ENCODE data around the gene RAD51B.
"Not testable (repeated sequence)": the region's sequence is repeated elsewhere in the genome, so short reads cannot be mapped to it uniquely, and the experiment has no call there.

RAD51B gene

DNA sequence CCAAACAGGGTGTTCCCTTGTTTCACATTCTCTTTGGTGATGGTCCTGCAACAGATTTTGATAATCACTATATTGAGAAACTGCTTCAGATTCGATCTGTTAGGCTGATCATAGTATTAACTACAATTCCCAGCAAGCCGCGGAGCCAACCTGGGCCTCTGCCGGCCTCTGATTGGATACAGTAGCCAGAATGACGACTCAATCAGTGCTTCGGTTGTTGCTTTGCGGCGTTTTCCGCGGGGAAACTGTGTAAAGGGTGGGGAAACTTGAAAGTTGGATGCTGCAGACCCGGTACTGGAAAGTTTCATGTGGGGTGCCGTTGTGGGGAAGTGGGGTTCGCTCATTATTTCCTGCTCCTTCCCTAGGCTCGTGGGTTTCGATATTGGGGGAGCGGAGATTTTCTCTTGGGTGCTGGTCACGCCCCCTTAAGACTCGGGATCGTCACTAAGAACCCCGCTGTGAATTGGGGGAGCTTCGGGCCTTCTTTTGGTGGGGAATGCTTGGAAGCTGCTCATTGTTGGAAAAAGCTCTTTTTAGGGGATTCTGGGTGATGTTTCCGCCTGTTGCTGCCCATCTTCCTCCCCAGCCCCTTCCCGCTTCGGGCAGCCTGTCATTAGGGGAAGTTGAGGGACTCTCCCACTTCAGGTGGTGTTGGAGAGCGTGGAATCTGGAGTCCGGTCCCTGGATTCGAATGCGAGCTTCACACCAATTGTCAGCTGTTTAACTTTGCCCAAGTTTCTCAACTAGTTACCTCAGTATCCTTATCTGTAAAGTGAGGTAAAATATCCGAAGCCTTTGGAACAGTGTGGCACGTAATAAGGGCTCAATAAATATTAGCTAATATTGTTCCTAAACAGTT is at the start of gene RAD51B:
RAD51B (plus strand) TSS at position 217 of the 859 bp plus-strand sequence.
- DNase-seq = peak; percentile 43

DNA sequence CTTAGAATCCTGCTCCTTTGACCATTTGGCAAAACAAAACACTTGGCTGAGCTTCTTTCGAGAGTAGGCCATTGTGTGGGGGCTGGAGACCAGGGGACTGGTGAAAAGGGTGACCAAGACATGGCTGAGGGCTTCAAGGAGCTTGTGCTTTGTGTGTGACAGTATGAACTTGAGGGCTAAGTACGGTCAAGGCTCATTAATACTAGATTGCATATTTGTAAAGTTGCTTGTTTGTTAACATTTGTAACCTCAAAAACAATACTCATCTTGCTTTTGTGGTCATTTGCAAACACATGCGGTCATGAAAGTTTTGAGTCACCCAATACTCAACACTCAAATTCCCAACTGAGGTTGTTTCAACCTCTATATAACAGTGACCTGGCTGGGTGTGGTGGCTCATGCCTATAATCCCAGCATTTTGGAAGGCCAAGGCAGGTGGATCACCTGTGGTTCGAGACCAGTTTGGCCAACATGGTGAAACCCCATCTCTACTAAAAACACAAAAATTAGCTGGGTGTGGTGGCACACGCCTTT is 45.7 kb upstream of the RAD51B start:
- no peak for DNase-seq

DNA sequence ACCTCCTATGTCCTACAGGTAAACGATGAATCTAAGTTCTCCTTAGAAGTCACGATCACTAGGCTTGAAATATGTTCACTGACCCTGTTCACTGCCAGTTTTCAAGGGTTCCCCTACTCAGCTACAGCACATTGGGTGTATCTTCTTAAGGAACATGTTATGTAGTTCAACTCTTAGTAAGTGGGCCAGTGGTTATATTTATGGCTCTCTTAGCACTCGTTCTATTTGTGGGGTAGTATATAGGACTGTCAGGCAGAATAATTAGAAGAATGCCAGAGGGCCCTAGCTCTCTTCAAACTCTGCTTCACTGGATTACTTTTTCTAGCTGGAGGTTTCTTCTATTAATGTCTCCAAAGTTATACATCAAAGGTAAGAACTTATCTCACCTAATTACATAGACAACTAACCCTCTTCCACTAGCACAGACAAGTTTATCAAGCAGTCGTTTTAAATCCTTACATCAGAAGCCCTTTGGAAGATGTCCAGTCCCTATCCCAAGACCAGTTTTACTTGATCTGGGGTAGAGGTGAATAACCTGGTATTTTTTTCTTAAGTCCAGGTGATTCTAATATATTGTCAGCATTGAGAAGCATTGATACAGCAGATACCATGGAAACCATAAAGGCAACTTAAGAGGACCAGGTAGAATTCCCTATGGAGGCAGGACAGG is 42.8 kb upstream of the RAD51B start:
- DNase-seq = no peak

DNA sequence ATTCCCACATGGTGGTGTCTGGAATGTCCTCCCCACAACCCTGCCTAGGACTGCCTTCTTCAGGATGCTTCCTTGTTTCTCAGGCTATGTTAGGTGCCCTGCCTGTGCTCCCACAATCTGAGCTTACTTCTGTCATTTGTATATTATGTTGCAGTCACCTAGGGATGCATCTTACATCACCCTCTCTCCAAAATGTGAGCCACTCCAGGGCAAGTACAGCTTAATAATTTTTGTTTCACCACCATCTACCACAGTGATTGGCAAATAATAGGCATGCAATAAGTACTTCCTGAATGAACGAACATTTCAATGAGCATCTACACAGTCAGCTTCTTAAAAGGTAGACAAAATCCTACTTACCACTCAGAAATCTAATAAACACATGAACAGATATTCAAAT is 40.8 kb upstream of the RAD51B start:
- DNase-seq = no peak

DNA sequence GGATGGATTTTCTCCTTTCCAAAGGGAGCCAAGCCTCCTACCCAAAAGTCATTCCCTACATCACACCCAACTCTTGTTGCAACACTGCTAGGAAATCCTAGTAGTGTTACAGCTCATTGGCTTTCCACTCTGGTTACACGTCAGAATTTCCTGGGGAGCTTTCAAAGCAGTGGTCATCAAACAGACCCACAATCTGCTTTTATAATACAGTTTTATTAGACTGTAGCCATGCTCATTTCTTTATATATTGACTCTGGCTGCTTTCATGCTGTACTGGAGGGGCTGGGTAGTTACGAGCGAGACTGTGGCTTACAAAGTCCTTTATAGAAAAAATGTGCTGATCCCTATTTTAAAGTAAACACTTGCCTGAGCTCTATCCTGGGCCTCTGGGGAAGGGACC is 37.5 kb upstream of the RAD51B start:
- DNase-seq = no peak

DNA sequence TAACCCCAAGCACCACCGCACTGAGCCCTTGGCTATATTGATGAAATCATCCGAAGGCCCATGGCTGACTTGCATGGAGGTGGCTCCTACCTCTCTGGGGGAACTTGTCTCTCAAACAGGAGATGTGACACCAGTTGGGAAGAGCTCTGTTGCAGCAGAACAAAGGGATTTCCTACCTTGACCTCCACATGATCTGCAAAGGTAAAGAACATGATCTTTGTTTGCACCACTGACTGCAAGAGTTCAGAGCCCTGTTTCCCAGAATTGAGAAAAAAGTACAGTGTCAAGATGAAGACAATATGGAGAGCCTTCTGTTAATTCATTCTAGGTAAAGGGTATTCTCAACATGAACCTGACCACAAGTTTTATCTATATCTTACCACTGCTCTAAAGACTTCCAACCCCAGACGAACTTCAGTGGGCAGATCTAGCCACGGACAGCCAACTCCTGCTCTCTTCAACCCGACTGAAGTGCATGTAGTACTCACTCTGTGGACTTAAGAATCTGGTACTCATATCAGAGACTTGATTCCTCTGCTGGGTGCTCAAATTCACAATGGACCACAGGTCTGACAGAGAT is 35.2 kb upstream of the RAD51B start:
- DNase-seq = no peak

DNA sequence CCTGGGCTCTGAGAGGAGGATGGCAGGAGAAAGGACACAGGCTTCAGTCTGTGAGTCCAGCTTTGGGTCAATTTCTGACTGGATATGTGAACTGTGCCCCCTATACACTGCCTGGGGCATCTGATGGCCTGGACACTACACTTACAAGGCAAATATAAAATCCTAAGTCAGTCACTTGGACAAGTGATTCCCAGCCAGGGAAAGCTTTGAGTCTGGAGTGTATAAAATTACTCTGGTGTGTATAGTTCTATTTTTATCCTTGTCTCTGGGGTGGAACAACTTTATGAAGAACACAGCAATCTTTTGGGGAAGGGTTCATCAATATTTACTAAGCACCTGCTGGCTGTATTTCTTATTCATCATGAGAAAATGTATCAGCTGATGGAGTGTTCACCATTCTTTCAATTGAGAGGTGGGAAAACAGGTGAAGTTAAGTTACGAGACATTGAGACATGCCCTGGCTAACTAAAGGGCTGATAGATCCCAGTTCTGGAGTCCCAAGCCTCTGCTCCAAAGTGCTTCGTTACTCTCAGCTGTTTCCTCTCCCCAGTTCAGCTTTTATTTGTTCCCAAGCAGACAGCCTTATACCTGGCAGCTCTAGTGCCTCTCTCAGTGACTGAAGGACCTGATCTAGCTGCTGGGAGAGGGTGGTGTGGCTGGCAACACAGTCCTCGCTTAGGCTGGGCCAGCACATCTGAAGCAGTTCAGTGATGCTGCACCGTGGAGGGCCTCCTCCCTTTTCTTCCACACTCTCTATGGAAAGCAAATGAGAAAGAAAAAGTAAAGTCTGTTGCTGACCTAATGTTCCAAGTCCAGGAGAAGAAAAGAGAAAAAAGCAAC is 34.1 kb upstream of the RAD51B start:
- no peak for DNase-seq

DNA sequence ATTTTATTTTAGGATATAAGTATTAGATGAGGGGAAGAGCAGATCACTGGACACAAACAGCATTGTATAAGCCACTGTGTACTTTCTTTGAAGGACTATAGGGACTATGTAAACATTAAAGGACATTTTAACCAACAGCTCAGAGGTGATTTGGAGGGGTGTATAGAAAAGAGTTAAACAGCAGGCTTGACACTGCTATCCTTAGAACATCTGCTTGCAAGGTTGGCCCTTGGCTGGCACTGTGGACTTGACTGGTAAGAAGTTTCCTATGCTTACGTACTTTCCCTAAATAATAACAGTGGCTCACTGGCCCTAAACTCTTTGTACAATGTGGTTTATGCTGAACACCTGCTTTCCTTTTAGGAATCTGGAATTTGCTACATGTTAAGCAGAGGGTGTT is 31.9 kb upstream of the RAD51B start:
- DNase-seq = no peak

DNA sequence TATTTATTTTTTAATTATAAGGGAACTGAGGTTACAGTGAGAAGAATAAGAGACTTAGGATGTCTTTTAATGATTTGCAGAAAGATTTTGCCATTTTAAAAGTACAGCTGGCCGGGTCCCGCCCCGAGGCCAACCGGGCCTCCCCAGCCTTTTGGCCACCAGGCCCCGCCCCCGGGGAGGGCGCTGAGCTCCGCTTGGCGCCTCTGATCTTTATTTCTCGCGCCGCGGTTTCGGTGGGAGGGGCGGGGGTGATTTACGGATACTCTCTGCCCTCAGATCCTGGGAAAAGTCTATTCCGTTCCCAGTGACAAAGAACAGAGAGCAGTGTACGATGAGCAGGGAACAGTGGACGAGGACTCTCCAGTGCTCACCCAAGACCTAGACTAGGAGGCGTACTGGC is 20.8 kb upstream of the RAD51B start:
- DNase-seq = no peak

DNA sequence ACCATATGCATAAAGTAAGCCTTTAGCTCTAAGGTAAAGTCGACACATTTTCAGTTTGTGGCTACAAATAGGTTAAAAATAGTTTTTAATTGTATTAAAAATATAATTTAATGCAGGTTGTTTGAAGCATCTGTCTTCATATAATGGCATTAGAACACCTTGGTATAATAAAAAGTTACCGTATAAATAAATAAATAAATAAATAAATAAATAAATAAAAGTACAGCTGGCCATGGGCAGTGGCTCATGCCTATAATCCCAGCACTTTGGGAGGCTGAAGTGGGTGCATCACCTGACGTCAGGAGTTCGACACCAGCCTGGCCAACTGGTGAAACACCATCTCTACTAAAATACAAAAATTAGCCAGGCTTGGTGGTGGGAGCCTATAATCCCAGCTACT is 18.8 kb upstream of the RAD51B start:
- no peak for DNase-seq

DNA sequence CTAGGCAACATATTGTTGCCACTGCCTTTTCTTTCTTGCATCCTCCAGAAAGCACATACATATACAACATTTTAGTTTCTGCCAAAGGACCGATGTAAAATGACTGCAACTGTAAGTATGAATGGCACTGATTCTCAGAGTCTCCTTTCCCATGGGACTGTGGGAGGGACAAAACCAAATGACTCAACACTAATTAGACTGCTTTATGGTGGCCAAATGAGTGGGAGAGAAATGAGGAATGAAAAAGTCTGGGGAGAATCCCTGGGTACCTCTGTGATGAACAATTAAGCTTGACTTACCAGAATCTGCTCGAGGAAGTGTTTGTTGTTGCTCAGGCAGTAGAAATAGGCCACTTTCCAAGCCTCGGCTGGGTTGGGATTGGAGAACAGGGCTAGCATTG is 13.3 kb upstream of the RAD51B start:
- no peak for DNase-seq

DNA sequence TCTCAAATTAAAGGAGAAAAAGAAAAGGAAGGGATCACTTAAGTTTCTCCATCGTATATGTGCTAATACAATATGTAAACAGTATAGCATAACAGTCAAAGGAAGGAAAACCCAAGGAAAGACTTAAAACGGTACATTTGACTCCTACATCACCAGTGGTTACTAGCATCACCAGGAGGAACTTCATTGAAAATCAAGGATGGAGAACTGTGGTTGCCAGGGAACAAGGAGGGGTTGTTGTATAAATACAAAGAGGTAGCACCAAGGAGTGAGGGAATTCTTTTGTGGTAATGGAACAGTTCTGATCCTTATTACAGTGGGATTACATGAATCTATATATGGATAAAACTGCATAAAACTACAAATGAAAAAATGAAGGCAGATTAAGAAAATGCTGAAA is 4.8 kb upstream of the RAD51B start:
- no peak for DNase-seq

DNA sequence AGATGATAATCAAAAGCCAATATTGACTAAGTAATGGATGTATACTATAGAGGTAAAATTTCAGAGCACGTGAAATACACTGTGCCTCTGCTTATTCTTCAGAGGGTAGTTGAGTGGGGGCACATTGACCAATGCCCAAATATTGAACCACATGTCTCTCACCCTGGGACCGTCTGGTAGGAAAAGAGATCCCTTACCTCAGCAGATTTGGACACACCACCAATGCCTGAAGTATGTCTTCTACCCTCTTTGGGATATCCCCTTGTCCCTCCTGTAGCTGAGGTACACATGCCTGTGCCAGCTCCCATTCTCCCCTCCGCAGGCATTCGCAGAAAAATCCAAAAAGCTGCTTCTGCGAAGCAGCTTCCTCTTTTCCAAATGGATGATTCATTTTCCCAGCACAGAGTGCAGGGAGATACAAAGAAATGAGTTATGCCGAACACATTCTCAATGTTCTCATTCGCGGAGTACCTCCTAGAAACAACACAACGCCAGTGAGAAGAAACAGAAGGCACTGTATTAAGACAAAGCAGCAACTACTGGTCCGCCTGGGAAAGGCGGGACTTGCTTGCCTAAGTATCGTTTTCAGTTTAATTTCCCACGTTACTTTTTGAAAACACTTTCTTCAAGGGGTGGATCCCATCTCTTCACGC is 3.9 kb upstream of the RAD51B start:
- no peak for DNase-seq

DNA sequence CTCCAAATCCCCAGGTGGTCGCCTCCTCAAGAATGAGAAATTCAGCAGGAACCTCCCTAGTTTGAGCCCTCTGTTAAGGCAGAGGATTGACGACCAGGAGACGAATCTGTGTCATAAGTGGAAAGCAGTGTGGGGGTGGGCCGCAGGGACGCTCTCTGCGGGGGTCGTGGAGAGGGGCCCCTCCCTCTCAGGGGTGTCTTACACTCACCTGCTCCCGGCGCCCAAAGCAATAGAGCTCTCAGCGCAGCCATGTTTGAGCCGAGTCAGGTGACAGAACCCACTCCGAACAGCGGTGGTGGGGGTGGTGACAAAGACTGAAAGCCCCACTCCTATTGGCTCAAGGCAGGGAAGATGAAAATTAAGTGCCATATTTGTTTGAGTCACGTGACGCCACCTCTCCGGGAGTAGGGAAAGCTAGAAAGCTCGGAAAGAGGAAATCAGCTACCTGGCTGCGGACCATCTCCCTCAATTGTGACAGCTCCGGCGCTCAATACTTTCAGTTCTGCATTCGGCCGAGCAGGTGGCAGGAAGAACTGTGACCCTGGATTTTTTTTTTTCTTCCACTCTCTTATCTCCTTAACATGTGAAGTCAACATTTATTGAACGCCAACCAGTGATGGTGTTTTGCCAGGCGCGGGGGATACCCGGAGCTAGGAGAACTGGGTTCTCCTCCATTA is 3.1 kb upstream of the RAD51B start, which contains the start of gene ZFYVE26:
ZFYVE26 (minus strand) TSS at position 265 of the 677 bp plus-strand sequence. CDS start 627 bp downstream, outside the sequence.
- peak; percentile 98 for DNase-seq

DNA sequence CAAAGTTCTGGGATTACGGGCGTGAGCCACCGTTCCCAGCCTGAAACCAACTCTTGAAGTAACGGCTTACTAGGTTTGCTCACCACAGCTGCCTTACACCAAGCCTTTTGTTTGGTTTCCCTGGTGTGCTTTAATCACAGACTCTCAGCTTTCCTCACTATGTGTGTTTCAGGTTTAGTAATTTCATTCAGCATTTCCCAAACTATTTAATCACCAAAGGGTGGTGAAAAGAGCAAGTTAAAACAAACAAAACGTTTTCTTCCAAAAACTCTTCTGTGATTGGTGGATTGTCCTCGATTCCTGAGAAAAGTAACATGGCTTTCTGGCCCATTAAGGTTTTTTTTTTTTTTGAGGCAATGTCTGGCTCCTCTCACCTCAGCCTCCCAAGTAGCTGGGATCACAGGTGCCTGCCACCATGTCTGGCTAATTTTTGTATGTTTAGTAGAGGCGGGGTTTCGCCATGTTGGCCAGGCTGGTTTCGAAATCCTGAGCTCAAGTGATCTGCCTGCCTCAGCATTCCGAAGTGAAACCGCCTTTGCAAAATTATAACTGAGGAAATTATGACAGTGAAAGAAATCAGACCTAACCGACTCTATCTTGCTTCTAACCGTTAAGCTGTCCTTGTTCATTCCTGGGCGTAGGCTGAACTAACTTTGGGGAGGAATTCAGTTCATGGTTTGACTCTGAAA is 1.7 kb upstream of the RAD51B start:
- no peak for DNase-seq

DNA sequence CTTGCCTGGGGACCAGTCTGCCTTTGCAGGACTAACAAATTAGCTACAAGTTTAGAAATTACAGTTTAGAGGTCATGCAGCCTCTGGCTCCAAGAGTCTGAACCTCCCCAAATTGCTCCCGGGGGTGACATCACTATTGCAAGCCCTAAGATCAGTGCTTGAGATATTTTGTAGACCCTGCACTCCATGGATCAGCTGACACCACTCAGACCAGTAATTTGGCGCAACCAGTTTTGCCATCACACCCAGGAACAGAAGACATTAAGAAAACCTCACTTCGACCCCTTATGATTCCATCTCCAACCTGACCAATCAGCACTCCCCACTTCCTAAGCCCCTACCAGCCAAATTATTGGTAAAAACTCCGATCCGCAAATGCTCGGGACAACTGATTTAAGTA is 1.1 kb upstream of the RAD51B start:
- DNase-seq = not testable (repeated sequence)

DNA sequence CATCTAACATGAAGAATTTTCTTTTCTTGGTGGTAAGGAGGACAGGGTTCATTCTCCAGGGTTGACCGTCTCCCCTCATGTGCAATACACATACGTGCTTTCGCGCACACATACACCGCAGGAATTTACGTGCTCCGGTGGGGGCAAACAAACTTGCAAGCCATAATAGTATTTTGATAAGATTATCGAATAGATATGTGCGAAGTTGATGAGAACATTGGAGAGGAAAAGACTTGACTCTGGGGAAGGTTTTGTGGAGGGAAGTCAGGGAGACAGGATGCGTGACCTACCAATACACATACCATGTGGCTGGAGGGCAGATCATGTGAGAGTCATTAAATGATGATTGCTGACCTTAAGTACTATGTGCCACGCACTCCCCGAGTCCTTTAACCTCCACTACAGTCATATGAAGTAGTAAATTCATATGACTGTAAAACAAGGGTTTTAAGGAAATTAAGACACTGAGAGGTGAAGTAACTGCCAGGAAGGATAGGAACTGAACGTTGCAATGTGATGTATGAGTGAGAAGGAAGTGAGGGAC is 921 bp downstream of the RAD51B start:
- DNase-seq = no peak

DNA sequence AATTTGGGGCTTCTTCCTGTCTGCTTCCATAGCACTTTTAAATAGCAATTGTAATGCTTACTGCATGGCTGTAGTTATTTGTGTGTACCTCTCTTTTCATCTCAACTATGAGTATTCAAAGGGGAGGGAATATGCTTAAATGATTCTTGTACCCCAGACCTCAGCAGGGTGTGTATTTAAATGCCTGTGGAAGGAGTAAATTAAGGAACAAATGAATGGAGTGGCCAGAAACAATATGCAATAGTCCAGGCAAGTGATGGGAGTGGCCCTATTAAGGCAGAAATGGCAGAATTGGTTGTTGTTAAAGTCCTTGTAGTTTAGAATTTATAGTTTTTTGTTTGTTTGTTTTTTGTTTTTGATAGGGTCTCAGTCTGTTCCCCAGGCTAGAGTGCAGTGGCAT is 1.5 kb downstream of the RAD51B start:
- no peak for DNase-seq

DNA sequence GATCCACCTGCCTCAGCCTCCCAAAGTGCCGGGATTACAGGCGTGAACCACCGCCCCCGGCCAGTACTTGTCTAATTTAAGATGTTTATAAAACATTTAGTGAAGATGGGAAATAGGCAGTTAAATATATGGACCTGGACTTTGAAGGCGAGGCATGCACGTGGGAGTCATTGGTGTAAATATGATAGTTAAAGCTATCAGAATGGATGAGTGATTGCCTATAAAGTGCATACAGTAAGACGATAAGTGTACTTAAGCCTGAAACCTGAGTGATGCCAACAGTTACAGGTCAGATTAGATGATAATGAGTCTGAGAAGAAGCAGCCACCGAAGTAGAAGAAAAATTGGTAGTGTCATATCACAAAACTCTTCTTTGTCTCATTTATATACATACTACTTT is 11.5 kb downstream of the RAD51B start:
- no peak for DNase-seq

DNA sequence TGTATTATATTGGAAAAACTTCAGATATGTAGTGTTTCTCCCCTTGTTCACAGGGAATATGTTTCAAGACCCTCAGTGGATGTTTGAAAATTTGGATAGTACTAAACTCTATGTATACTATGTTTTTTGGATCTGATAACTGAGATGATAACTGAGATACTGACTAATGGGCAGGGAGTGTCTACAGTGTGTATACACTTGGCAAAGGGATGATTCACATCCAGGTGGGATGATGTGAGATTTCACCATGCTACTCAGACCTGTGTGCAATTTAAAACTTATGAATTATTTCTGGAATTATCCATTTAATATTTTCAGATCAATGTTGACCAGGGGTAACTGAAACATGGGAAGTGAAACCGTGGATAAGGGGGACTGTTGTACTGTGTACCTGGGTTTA is 13.8 kb downstream of the RAD51B start:
- DNase-seq = no peak

DNA sequence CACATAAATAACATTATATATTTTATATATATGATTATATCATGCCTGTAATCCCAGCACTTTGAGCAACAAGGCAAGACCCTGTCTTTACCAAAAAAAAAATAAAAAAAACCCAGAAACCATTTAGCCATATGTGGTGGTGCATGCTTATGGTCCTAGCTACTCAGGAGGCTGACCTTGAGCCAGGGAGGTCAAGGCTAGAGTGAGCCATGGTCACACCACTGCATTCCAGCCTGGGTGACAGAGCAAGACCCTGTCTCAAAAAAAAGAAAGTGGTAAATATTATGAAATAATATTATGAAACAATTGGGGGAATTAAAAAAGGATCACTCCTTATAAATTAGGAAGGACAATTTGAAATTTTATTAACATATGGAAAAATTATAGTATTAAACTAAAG is 16.0 kb downstream of the RAD51B start:
- no peak for DNase-seq

Data from NCI-H524 treated with DMSO at 0.1 percent for 48 hours (cell line).